GM06990 (cell line): ENCODE results near the gene CCND2.
A peak's percentile ranks its signal among the peaks of the same experiment; 100 is the strongest.

Experiments
- DNase-seq: peaks from one replicate; pipeline ENCODE4 v3.0.0-alpha.2; 2011; ENCODE audit not compliant: insufficient read length; ENCODE audit errors: extremely low read depth
- H3K27me3 ChIP-seq: replicated peaks from 2 replicates; pipeline ENCODE4 v1.6.0; 2011; ENCODE audit warnings: low read length; ENCODE audit not compliant: control insufficient read depth, insufficient read depth
- H3K36me3 ChIP-seq: 2 replicates; pipeline ENCODE4 v1.5.1; 2011; ENCODE audit warnings: low read length; ENCODE audit not compliant: control insufficient read depth, insufficient read depth
- H3K4me3 ChIP-seq: replicated peaks from 2 replicates; pipeline ENCODE4 v1.5.1; 2011; ENCODE audit warnings: low read depth, mild to moderate bottlenecking, control low read depth, low read length
- TF ChIP-seq, protein P1 (sequence below): IDR thresholded peaks from 2 replicates; pipeline ENCODE4 v1.5.1; 2011; ENCODE audit warnings: low read length, control low read depth, mild to moderate bottlenecking, inconsistent platforms; ENCODE audit not compliant: insufficient read depth, poor library complexity, severe bottlenecking

The CCND2 gene

DNA sequence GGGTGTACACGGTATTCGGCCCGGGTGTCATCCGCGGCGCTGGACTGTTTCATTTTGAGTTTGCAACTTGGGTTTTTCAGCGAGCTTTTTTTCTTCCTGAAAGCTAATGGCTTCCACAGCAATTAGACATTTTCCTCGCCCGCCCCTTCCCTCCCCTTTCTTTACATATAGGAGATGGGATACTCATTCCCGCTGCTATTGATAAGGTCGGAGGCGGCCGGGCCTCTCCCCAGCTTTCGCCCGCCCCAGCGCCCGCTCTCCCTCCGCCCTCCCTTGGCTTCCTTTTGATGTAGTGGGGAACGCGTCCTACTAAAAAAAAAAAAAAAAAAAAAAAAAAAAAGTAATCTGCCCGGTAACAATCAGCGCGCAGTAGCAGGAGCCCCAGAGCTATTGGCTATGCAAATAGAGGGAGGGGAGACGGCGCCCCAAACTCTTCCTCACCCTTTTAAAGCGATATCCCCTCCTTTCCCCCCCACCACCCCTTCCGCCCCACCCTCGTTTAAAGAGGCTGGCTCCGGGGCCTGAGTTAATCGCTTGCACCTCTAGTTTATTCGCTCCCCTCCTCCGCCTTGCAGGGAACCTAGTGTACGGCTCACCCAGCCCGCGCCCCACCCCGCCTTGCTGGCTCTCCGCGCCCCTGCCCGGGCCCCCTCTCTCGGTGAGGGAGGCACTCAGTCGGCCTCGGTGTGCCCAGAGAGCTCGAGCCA is 1.7 kb upstream of the CCND2 start:
- peak; percentile 87 for DNase-seq
- TF ChIP-seq, protein P1, sequence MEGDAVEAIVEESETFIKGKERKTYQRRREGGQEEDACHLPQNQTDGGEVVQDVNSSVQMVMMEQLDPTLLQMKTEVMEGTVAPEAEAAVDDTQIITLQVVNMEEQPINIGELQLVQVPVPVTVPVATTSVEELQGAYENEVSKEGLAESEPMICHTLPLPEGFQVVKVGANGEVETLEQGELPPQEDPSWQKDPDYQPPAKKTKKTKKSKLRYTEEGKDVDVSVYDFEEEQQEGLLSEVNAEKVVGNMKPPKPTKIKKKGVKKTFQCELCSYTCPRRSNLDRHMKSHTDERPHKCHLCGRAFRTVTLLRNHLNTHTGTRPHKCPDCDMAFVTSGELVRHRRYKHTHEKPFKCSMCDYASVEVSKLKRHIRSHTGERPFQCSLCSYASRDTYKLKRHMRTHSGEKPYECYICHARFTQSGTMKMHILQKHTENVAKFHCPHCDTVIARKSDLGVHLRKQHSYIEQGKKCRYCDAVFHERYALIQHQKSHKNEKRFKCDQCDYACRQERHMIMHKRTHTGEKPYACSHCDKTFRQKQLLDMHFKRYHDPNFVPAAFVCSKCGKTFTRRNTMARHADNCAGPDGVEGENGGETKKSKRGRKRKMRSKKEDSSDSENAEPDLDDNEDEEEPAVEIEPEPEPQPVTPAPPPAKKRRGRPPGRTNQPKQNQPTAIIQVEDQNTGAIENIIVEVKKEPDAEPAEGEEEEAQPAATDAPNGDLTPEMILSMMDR, result no peak
- Histone ChIP-seq H3K4me3 (peak overlapping the region; percentile 94), H3K36me3 (peaks cover 9% of the 10 kb centered on the region), H3K27me3 (no peaks in the 10 kb centered on the region)

DNA sequence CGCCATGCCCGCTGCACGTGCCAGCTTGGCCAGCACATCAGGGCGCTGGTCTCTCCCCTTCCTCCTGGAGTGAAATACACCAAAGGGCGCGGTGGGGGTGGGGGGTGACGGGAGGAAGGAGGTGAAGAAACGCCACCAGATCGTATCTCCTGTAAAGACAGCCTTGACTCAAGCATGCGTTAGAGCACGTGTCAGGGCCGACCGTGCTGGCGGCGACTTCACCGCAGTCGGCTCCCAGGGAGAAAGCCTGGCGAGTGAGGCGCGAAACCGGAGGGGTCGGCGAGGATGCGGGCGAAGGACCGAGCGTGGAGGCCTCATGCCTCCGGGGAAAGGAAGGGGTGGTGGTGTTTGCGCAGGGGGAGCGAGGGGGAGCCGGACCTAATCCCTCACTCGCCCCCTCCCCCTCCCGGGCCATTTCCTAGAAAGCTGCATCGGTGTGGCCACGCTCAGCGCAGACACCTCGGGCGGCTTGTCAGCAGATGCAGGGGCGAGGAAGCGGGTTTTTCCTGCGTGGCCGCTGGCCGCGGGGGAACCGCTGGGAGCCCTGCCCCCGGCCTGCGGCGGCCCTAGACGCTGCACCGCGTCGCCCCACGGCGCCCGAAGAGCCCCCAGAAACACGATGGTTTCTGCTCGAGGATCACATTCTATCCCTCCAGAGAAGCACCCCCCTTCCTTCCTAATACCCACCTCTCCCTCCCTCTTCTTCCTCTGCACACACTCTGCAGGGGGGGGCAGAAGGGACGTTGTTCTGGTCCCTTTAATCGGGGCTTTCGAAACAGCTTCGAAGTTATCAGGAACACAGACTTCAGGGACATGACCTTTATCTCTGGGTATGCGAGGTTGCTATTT is 914 bp upstream of the CCND2 start:
- Histone ChIP-seq H3K4me3 (peak overlapping the region; percentile 94), H3K36me3 (peaks cover 13% of the 10 kb centered on the region), H3K27me3 (no peaks in the 10 kb centered on the region)
- DNase-seq, result no peak
- TF ChIP-seq, protein P1, result no peak

DNA sequence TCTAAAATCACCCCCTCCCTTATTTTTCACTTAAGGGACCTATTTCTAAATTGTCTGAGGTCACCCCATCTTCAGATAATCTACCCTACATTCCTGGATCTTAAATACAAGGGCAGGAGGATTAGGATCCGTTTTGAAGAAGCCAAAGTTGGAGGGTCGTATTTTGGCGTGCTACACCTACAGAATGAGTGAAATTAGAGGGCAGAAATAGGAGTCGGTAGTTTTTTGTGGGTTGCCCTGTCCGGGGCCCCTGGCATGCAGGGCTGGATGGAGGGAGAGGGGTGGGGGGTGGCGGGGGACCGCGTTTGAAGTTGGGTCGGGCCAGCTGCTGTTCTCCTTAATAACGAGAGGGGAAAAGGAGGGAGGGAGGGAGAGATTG is 300 bp upstream of the CCND2 start:
- no peaks in the 10 kb centered on the region for H3K27me3 ChIP-seq
- TF ChIP-seq, protein P1, result no peak
- peak overlapping the region; percentile 94 for H3K4me3 ChIP-seq
- DNase-seq, result no peak
- peaks cover 17% of the 10 kb centered on the region for H3K36me3 ChIP-seq

DNA sequence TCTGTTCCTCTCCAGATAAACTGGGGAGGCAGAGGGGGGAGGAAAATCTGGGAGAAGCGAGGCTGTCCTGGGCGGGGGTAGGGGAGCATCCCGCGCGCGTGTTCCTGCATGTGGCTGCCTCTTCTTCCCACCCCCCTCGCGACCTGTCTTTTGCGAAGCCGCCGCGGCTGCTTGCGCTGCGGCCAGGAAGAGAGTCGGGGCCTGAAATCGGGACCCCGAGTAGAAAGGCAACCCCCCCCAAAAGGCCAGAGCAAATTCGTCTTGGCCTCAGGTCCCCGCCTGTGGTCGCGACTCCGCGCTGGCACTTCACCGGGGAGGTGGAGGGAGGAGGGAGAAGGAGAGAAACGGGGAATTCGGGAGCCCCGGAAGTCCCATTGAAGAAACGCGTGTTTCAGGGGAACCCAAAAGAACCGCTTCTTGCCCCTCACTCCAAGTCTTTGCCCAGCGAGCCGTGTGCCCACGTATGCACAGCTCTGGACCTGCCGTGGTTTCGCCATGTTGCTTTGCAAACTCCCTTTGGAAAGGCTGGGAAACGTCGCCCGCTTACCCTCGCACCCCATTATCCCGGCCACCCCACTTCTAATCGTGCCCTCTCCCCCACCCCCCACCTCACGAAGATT is 944 bp downstream of the CCND2 start:
- Histone ChIP-seq H3K4me3 (peak overlapping the region; percentile 94), H3K36me3 (peaks cover 26% of the 10 kb centered on the region), H3K27me3 (no peaks in the 10 kb centered on the region)
- DNase-seq, result peak; percentile 50
- TF ChIP-seq, protein P1, result no peak

DNA sequence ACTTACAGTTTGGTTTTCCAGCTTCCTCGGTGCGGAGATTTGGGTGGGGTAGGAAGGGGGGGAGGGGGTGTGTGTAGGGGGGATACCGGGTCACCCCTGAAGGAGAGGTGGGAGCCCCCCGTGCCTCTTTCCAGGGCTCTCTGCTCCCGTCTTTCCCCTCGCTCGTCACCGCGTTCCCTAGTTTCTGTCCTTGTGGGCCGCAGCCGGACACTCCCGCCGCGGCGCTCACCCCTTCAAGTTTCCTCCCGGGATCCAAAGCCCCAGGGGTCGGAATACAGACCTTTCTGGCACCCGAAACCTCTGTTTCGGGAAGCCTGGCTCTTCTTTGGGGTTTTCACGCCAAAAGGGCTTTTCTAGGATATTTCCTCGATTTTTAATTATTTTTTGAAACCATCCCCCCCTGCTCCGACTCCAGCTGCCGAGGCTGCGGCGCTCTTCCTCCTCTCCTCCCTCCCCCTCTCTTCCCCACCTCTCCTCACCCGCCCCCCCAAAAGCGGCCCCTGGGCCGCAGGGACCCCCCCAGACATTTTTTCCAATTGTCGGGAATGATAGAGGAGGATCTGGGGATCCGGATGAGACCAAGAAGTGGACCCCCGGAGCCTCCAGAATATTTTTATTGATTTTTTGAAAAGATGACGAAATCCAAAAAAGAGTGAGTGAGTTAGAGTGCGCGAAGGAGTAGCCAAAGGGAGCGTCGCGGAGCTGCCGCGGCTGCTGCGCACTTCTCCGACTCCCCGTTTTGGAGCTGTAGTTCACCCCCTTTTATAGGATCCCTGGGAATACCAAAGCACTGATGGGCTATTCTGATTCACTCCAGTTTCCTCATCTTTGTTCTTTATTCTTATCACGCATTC is 1.7 kb downstream of the CCND2 start:
- H3K27me3 ChIP-seq, result no peaks in the 10 kb centered on the region
- peak overlapping the region; percentile 94 for H3K4me3 ChIP-seq
- H3K36me3 ChIP-seq, result peaks cover 34% of the 10 kb centered on the region
- DNase-seq, result peak; percentile 38
- TF ChIP-seq, protein P1, result no peak
